GM06990 (cell line): ENCODE results near the gene CARD14.
"Not testable (repeated sequence)": the region's sequence is repeated elsewhere in the genome, so short reads cannot be mapped to it uniquely, and the experiment has no call there.

Source experiments
- DNase-seq: peaks from one replicate; pipeline ENCODE4 v3.0.0-alpha.2; 2011; ENCODE audit not compliant: insufficient read length; ENCODE audit errors: extremely low read depth
- H3K27me3 ChIP-seq: replicated peaks from 2 replicates; pipeline ENCODE4 v1.6.0; 2011; ENCODE audit warnings: low read length; ENCODE audit not compliant: control insufficient read depth, insufficient read depth
- H3K36me3 ChIP-seq: 2 replicates; pipeline ENCODE4 v1.5.1; 2011; ENCODE audit warnings: low read length; ENCODE audit not compliant: control insufficient read depth, insufficient read depth
- H3K4me3 ChIP-seq: replicated peaks from 2 replicates; pipeline ENCODE4 v1.5.1; 2011; ENCODE audit warnings: low read depth, mild to moderate bottlenecking, control low read depth, low read length
- CTCF ChIP-seq: IDR thresholded peaks from 2 replicates; pipeline ENCODE4 v1.5.1; 2011; ENCODE audit warnings: low read length, control low read depth, mild to moderate bottlenecking, inconsistent platforms; ENCODE audit not compliant: insufficient read depth, poor library complexity, severe bottlenecking

The CARD14 gene

GRCh38 chr17:80195671-80196529, 26.1 kb downstream of the CARD14 start:
- DNase-seq: no peak
- H3K27me3 ChIP-seq: no peaks in the 10 kb centered on the region
- no peak overlapping the region for H3K4me3 ChIP-seq
- H3K36me3 ChIP-seq: no peaks in the 10 kb centered on the region
- TF ChIP-seq CTCF: peak; percentile 96

- Histone ChIP-seq H3K27me3 (no peaks in the 10 kb centered on the region), H3K4me3 (no peak overlapping the region), H3K36me3 (no peaks in the 10 kb centered on the region)
- TF ChIP-seq CTCF: no peak
- no peak for DNase-seq
Measured at GRCh38 chr17:80196652-80197051, 26.8 kb downstream of the CARD14 start.

GRCh38 chr17:80198144-80198661, 28.4 kb downstream of the CARD14 start:
- Histone ChIP-seq H3K36me3 (no peaks in the 10 kb centered on the region), H3K27me3 (no peaks in the 10 kb centered on the region), H3K4me3 (no peak overlapping the region)
- DNase-seq: no peak
- TF ChIP-seq CTCF: no peak

GRCh38 chr17:80199295-80199694, 29.5 kb downstream of the CARD14 start:
- DNase-seq, H3K4me3 ChIP-seq, H3K27me3 ChIP-seq, H3K36me3 ChIP-seq: not testable (repeated sequence)

- H3K27me3 ChIP-seq: no peaks in the 10 kb centered on the region
- H3K4me3 ChIP-seq: no peak overlapping the region
- no peaks in the 10 kb centered on the region for H3K36me3 ChIP-seq
- DNase-seq: no peak
- no peak for TF ChIP-seq CTCF
Measured at GRCh38 chr17:80201446-80201845, 31.6 kb downstream of the CARD14 start.

- no peaks in the 10 kb centered on the region for H3K27me3 ChIP-seq
- DNase-seq: no peak
- no peak overlapping the region for H3K4me3 ChIP-seq
- no peaks in the 10 kb centered on the region for H3K36me3 ChIP-seq
- TF ChIP-seq CTCF: no peak
Measured at GRCh38 chr17:80202197-80202596, 32.4 kb downstream of the CARD14 start.
